ENCODE measurements around the gene DRAXIN.

Gene DRAXIN

DNA sequence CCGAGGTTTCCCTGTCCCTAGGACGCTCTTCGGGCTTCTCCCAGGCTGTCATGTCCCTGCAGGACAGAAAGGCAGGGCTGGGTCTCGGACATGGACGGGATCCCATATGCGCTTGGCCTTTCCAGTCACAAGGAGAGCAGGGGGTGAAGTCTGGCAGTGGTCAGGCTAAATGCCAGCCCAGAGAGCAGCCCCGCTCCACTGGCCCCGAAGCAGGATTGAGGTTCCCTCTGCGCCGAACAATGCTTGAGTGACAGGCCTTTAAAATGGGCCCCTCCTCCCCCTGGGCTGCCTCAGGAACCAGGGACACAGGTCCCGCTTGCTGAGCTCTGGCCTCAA, 12.7 kb downstream of the DRAXIN start:
- no peak overlapping the region for H3K27ac Mint-ChIP-seq
- peaks cover 12 to 17% of the 10 kb centered on the region in 2 donors for H3K27me3 Mint-ChIP-seq
- H3K4me3 Mint-ChIP-seq, result no peak overlapping the region
- ATAC-seq (replicated peaks) (no peak), DNase-seq (no peak)
- H3K36me3 Mint-ChIP-seq, result no peaks in the 10 kb centered on the region
- H3K9me3 Mint-ChIP-seq, result no peaks in the 10 kb centered on the region
- H3K4me1 Mint-ChIP-seq, result peaks cover 7 to 31% of the 10 kb centered on the region in 2 donors

GRCh38 chr1:11704691-11705475, 13.4 kb downstream of the DRAXIN start:
- peaks cover 7 to 31% of the 10 kb centered on the region in 2 donors for H3K4me1 Mint-ChIP-seq
- no peak for ATAC-seq (replicated peaks)
- peaks cover 12 to 17% of the 10 kb centered on the region in 2 donors for H3K27me3 Mint-ChIP-seq
- no peak for DNase-seq
- H3K4me3 Mint-ChIP-seq, result no peak overlapping the region
- no peaks in the 10 kb centered on the region for H3K9me3 Mint-ChIP-seq
- no peaks in the 10 kb centered on the region for H3K36me3 Mint-ChIP-seq
- no peak overlapping the region for H3K27ac Mint-ChIP-seq

DNA sequence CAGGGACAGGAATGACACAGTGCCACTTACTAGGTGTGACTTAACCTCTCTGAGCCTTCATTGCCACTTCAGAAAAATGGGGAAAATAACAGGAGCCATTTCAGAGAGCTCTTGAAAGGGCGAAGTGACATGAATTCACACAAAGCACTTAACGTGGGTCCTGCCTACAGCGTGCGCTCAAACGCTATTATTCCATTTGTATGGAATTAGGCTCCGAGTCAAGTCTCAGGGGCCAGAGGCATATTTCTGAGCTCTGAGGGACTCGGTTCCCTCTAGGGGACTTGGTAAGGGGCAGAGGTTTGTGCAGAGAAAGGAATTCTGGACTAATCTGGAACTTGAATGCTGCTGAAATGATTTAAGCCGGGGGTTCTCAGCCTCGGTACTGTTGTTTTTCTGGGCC, 14.1 kb downstream of the DRAXIN start:
- Mint-ChIP-seq H3K4me1 (peaks cover 7 to 31% of the 10 kb centered on the region in 2 donors), H3K9me3 (no peaks in the 10 kb centered on the region), H3K36me3 (no peaks in the 10 kb centered on the region), H3K27ac (no peak overlapping the region), H3K4me3 (no peak overlapping the region), H3K27me3 (peaks cover 12 to 17% of the 10 kb centered on the region in 2 donors)
- DNase-seq, result no peak
- no peak for ATAC-seq (replicated peaks)

DNA sequence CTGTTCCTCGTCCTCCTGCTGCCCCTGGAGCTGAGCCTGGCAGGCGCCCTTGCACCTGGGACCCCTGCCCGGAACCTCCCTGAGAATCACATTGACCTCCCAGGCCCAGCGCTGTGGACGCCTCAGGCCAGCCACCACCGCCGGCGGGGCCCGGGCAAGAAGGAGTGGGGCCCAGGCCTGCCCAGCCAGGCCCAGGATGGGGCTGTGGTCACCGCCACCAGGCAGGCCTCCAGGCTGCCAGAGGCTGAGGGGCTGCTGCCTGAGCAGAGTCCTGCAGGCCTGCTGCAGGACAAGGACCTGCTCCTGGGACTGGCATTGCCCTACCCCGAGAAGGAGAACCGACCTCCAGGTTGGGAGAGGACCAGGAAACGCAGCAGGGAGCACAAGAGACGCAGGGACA, 14.8 kb downstream of the DRAXIN start:
- Mint-ChIP-seq H3K9me3 (no peaks in the 10 kb centered on the region), H3K36me3 (no peaks in the 10 kb centered on the region), H3K4me3 (no peak overlapping the region), H3K4me1 (peaks cover 7 to 31% of the 10 kb centered on the region in 2 donors), H3K27ac (no peak overlapping the region), H3K27me3 (peaks cover 12 to 17% of the 10 kb centered on the region in 2 donors)
- ATAC-seq (replicated peaks) (no peak), DNase-seq (no peak)

DNA sequence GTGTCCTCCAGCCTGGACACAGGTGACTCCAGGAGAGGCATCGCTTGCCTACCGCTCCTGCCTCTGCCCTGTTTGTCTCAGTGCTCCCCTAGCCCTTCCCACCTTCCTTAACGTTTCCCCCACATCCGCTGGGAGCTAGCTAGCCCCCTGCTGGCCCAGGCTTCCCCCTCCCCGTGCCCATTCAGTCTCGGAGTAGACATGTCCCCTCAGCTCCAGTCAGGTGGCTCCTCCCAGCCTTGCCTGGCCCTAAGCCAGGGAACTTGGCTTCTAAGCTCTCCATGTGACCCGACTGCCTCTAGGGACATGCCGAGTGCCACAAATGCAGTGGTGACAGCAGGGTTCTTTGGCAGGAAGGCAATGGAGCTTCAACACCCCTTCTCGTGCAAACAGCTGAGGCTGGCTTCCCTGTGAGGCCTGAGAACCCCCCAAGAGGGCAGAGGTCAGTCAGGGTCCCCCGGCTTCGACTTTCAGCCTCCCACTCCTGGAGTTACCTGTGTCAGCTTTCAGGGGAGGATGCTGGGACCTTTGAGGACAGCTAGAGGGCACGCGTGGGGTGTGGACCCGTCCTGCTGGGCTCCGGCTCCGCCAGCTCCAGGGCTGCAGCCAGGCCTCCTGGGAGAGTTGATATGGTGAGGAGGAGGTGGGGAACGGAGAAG, 16.2 kb downstream of the DRAXIN start:
- peak; percentile 33 to 58 for ATAC-seq (replicated peaks)

DNA sequence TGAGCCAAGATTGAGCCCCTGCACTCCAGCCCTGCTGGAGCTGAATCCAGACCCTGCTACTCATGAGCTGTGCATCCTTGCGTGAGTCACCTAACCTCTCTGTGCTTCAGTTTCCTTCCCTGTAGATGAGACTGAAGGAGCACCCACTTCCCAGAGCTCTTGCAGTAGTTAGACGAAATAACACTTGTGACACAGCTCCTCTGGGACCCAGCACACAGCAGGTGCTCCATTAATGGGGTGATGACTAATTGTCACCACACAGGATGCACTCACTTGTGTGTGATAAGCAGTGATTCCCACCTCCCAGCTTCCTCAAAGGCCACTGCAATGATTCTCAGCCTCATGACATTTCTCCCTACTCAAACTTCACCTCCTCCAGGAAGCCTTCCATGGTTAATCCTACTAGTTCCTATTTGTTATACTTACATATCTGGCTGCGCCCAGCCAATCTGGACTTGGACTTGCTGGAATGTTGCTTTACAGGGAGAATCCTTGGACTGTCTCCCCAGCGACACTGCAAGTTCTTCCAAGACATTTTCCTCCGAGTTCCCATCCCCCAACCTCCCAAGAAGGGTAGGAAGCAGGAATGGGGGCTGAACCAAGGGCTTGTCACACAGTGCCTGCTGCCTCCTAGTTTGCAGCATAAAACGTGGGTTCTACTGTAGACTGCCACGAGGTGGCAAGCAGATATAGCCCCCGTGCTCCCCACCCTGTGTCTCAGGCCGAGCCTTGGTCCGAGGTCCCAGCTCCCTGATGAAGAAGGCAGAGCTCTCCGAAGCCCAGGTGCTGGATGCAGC, 17.2 kb downstream of the DRAXIN start:
- Mint-ChIP-seq H3K4me1 (peaks cover 4 to 23% of the 10 kb centered on the region in 2 donors), H3K27me3 (peaks cover 4 to 8% of the 10 kb centered on the region in 2 donors)
- DNase-seq, result no peak

More for the DNA sequence above, 16.2 kb downstream of the DRAXIN start:
- Mint-ChIP-seq H3K4me1 (peaks cover 7 to 31% of the 10 kb centered on the region in 2 donors), H3K36me3 (no peaks in the 10 kb centered on the region), H3K4me3 (no peak overlapping the region), H3K27ac (peak overlapping the region; percentile 31), H3K9me3 (no peaks in the 10 kb centered on the region), H3K27me3 (peaks cover 12 to 17% of the 10 kb centered on the region in 2 donors)
- no peak for DNase-seq

DNA sequence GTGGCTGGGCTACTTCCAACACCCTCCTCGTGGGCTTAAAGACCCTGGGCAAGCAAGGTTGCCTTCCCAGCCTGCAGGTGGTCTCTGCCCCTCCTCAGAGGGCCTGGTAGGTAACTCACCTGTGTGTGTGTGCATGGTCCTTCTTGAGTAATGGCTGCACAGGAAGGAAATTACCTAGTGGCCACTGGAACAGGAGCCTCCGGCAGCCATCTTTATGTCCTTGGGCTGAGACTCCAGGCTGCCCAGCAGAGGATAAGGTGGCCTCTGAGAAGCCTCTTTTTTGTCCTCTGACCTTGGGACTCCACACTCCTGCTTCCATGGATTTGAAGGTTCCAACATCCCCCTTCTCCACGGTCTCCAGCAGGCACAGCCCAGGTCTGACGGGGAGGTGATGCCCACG, 20.0 kb downstream of the DRAXIN start:
- Mint-ChIP-seq H3K4me3 (no peak overlapping the region), H3K36me3 (no peaks in the 10 kb centered on the region), H3K27me3 (no peaks in the 10 kb centered on the region), H3K27ac (no peak overlapping the region), H3K4me1 (peaks cover 2 to 16% of the 10 kb centered on the region in 2 donors), H3K9me3 (no peaks in the 10 kb centered on the region)
- no peak for ATAC-seq (replicated peaks)
- DNase-seq, result no peak

More for the DNA sequence above, 17.2 kb downstream of the DRAXIN start:
- no peaks in the 10 kb centered on the region for H3K9me3 Mint-ChIP-seq
- no peak overlapping the region for H3K27ac Mint-ChIP-seq
- peak; percentile 41 to 53 for ATAC-seq (replicated peaks)
- H3K4me3 Mint-ChIP-seq, result no peak overlapping the region
- no peaks in the 10 kb centered on the region for H3K36me3 Mint-ChIP-seq

- H3K27ac Mint-ChIP-seq, result no peak overlapping the region
- no peaks in the 10 kb centered on the region for H3K9me3 Mint-ChIP-seq
- no peaks in the 10 kb centered on the region for H3K27me3 Mint-ChIP-seq
- ATAC-seq (replicated peaks) (no peak), DNase-seq (no peak)
- peaks cover 2 to 16% of the 10 kb centered on the region in 2 donors for H3K4me1 Mint-ChIP-seq
- no peak overlapping the region for H3K4me3 Mint-ChIP-seq
- H3K36me3 Mint-ChIP-seq, result no peaks in the 10 kb centered on the region
Observed at GRCh38 chr1:11712285-11712684, 20.8 kb downstream of the DRAXIN start.

DNA sequence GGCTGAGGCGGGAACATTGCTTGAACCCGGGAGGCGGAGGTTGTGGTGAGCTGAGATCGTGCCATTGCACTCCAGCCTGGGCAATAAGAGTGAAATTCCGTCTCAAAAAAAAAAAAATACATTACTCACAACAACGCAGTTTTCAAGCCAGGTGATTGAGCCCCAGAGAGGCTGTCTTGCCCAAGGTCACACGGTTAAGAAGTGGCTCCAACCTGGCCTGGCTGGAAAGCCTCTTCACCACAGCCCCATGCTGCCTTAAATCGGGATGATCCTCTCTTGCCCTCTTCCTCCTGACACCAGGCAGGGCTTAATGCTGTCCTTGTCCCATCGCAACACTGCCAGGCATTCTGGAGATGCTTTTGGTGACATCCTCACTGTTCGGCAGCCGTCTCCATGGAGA, 21.6 kb downstream of the DRAXIN start:
- H3K36me3 Mint-ChIP-seq, result no peaks in the 10 kb centered on the region
- no peak overlapping the region for H3K27ac Mint-ChIP-seq
- no peak overlapping the region for H3K4me3 Mint-ChIP-seq
- no peaks in the 10 kb centered on the region for H3K27me3 Mint-ChIP-seq
- no peaks in the 10 kb centered on the region for H3K9me3 Mint-ChIP-seq
- peaks cover 0 to 9% of the 10 kb centered on the region in 2 donors for H3K4me1 Mint-ChIP-seq
- DNase-seq (no peak), ATAC-seq (replicated peaks) (no peak)

DNA sequence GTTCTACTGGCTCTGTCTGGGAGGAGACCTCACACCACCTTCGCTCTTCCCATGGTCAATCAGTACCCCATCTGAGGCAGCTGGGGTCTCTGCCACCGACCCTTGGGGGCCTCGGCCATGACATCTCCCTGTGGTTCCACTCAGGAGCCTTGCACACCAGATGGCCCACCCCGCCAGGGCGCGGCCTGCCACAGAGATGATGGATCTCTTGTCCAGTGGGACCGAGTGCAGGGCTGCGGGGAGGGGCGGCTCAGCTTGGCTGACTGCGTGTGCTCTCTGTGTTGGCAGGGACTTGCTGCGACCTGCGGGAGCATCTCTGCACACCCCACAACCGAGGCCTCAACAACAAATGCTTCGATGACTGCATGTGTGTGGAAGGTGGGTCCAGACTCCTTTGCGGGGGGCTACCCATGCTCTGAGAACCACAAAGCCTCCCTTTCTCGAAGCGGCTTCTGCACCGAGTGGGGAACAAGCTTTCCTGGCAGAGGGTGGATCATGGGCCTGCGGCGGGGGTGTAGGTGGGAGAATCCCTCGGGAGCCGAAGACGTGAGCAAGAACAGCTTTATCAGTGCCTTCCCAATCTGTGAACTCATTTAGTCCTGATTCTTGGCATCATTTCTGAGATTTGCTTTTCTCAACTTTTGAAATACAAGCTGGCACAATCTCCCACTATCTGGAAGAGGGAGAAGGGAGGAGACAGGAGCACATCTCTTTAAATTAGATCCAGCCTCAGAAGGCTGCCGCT, 23.5 kb downstream of the DRAXIN start:
- H3K9me3 Mint-ChIP-seq, result no peaks in the 10 kb centered on the region
- ATAC-seq (replicated peaks) (no peak), DNase-seq (no peak)
- H3K4me1 Mint-ChIP-seq, result peaks cover 9 to 12% of the 10 kb centered on the region in 2 donors
- no peak overlapping the region for H3K4me3 Mint-ChIP-seq
- H3K36me3 Mint-ChIP-seq, result no peaks in the 10 kb centered on the region
- H3K27ac Mint-ChIP-seq, result no peak overlapping the region
- H3K27me3 Mint-ChIP-seq, result no peaks in the 10 kb centered on the region

- DNase-seq (peak; percentile 72), ATAC-seq (replicated peaks) (peak; percentile 91 to 92)
- Mint-ChIP-seq H3K9me3 (no peaks in the 10 kb centered on the region), H3K27ac (peak overlapping the region; percentile 92), H3K27me3 (no peaks in the 10 kb centered on the region), H3K4me1 (peaks cover 9 to 14% of the 10 kb centered on the region in 2 donors), H3K4me3 (peak overlapping the region; percentile 89 to 94), H3K36me3 (no peaks in the 10 kb centered on the region)
Observed at GRCh38 chr1:11719313-11720032, 28.0 kb downstream of the DRAXIN start.

- Mint-ChIP-seq H3K9me3 (no peaks in the 10 kb centered on the region), H3K4me1 (peaks cover 9 to 14% of the 10 kb centered on the region in 2 donors), H3K4me3 (peak overlapping the region; percentile 89 to 94), H3K27ac (peak overlapping the region; percentile 92), H3K36me3 (no peaks in the 10 kb centered on the region), H3K27me3 (no peaks in the 10 kb centered on the region)
- no peak for DNase-seq
- no peak for ATAC-seq (replicated peaks)
Observed at GRCh38 chr1:11720033-11720376, 28.5 kb downstream of the DRAXIN start.

GRCh38 chr1:11720525-11720924, 29.0 kb downstream of the DRAXIN start:
- Mint-ChIP-seq H3K27me3 (no peaks in the 10 kb centered on the region), H3K4me3 (no peak overlapping the region), H3K36me3 (no peaks in the 10 kb centered on the region), H3K9me3 (no peaks in the 10 kb centered on the region), H3K4me1 (peaks cover 10 to 17% of the 10 kb centered on the region in 2 donors), H3K27ac (no peak overlapping the region)
- DNase-seq, result no peak
- ATAC-seq (replicated peaks), result no peak

Data from stimulated activated naive B cell treated with anti-CD40 and anti-IgM and Interleukin-4, amounts not matched to agents 10 μg/mL and 1 μg/mL and 100 μg/mL, for 72 hours (primary cell).